Suppressor macrophage treated with lipopolysaccharide for 1 hour (primary cell): ENCODE results near the gene SARDH.

Experiments used
- DNase-seq, 3 donors: peaks; one replicate each; pipeline ENCODE4 v3.0.0-alpha.2; 2020 to 2022

The SARDH gene

DNA sequence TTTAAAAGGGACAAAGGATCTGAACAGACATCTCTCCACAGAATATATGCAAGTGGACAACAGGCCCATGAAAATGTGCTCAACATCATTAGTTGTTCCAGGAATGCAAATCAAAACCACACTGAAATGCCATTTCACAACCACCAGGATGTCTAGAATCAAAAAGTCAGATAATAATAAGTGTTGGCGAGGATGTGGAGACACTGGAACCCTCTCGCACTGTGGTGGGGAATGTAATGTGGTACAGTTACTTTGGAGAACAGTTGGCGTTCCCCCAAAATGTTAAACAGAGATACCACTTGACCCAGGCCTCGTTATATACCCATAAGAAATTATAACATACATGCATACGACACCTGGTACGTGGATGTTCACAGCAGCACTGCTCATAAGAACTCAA, 38.6 kb downstream of the SARDH start:
- DNase-seq, result no peak

DNA sequence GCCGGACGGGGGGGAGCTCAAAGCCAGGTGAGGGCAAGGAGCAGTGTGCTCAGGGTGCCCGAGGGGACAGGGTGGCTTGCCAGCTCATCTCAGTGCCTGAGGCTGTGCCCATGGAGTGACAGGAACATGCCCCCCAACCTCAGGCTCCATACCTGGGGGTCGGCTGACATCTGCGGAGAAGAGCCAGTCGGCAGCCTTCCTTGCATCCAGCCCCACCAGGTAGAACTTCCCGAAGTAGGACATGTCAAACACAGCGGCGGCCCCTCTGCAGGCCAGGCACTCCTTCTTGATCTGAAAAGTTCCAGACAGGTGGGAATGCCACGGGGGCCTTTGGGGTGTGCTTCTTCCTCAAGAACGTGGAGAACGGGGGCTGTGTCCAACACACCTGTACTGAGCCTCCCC, 42.1 kb downstream of the SARDH start:
- no peak for DNase-seq

DNA sequence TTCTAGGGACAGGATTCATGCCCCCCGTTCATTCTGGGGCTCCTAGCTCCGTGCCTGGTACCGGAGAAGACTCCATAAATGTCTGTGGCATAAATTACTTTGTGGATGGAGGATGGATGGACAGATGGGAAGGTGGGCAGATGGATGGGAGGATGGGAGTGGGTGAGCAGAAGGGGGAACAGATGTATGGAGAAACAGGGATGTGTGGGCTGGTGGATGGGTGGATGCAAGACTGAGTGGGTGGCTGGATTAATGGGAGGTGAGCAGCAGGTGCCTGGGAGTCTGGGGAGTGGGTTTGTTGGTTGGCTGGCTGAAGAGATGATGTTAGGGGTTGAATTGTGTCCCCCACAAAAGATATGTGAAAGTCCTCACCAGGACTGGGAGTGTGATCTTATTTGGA, 43.5 kb downstream of the SARDH start:
- DNase-seq, result no peak

DNA sequence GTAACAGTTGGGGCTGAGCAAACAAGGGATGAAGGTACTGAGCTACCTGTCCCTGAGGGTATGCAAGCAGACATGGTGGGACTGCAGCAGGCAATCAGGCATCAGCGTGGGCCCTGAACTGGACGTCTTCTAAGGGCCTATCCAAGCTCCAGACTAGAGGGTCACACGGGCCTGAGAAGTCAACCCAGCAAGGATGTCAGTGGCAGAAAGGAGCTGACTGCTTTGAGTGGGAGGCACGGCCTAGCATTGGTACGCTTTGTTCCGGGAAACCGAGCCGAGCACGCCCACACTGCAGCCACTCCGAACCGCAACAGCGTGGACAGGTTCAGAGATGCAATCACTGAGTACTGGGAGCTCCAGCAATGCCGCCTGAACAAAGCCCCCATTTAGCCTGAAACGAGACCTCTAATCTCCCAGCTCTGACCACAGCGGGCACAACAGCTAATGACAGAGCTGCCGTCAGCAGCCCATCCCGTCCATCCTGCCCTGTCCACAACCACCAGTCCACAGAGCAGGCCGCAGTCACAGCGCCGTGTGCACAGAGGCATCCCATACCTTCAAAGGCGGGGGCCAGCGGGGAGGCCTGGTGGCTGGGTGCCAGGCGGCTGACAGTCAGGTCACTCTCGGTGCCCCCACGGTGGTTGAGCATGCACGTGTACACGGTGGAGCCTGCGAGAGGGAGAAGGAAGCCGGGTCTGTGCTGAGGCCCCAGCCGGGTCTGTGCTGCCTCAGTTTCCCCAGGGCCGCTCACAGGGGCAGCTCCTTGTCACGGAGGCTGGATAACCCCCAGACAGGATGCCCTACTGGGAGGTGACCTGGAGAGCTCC, 44.2 kb downstream of the SARDH start:
- no peak for DNase-seq

DNA sequence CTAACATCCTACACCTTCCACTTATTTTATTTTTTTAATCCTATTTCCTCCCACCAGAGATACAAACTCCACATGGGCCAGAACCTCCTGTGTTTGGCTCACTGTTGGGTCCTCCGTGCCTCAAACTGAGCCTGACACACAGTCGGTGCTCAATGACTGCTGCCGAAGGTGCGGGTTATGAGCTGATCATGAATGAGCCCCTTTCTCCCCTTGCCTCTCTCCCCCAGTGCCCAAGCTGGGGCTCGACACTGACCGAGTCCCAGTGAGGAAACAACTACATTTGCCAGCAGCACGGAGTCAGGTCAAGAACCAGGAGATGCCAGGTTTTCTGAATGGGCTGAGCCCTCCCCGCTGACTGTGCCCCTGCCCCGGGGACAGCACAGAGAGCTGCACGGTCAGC, 45.0 kb downstream of the SARDH start:
- no peak for DNase-seq

DNA sequence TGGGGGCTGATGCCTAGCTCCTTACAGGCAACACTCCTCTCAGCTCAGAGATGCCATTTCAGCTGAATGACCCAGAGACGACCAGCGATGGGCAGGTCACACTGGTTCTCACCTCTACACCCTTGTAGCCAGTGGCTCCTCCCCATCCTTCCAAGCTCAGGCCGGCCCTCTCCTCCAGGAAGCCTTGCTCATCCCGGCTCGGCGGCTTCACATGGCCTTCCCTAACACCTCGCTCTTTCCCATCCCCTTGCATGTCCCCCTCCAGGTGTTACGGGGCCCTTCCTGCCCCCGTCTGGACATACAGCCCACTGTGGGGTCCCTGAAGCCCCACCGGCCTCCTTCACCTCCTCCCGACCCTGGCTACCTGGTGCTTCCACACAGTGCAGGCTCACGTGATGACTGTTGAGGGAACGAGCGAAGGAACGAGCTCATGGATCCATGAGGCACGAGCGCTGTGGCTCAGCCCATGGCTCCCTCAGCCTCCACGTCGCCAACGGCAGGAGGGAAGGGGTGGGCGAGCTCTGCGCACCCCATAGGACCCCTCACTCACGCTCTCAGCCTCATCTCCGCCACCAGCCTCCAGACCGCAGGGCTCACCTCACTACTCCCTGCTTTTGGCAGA, 45.7 kb downstream of the SARDH start:
- DNase-seq, result no peak

DNA sequence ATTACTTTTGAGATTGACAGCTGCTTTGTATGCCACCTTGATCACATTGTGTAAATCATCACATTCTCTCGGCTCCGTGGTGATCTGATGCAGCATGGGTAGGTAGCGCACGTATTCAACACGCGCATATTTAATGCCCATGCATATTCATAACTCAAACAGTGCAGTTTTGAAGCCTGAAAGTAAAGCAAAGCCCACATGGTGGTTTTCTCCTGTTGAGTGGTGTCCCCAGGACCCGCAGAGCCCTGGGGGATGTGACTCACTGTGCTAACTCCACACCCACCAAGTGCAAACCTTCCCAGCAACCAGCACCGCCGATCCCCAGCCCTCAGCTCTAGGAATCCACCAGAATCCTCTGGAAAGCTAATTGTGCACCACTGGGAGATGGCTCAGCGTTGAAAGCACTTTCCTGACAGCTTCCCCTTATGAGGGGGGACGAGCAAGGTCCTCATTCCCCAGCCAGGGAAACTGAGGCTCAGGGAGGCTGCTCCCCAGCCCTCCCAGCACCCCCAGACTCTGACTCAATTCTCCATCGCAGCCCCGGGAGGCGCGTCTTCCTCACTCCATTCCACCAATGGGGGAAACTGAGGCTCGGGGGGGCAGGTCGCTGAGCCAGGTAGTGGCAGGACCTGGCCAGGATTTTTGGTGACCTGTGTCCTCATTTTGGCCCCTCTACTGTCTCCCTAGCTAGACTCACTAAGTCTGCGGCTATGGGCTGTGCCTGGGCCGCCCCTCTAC, 46.4 kb downstream of the SARDH start:
- no peak for DNase-seq

DNA sequence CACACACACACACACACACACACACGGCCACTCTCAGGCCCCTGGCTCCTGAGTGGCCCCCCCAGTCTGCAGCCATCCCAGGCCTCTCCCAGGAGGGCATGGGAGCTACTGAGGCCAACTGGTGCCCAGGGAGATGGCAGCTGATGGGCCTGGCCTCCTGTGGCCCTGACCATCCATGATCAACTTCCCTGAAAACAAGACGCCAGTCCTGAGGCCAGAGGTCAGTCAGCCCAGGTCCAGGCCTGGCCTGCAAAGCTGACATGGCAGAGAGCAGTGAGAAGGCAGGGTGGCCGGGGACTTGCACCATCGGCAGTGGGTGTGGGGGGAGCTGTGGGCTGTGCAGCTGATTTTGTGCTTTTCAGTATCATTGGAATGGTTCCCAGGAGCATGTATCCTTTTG, 47.0 kb downstream of the SARDH start:
- DNase-seq, result no peak

DNA sequence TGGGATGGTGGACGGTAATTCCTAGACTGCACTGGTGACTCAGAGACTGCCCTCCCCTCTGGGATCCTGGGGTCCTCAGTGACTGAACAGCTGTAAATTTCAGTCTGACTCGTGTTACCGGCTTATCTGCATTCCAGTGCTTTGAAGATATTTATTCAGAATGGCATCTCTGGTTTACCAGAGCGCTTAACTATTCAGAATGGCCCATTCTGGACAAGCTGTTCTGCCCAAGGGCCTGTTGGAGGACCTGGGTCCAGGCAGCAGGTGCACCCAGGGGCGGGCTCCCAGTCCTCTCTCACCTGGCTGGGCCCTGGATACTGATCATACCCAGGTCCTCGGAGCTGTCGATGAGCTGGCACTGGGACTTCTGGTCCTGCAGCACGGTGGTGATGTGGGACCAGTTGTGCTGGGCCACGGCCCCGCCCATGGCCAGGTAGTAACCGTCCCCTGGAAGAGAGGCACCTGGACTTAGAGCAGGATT, 48.0 kb downstream of the SARDH start:
- DNase-seq, result no peak

DNA sequence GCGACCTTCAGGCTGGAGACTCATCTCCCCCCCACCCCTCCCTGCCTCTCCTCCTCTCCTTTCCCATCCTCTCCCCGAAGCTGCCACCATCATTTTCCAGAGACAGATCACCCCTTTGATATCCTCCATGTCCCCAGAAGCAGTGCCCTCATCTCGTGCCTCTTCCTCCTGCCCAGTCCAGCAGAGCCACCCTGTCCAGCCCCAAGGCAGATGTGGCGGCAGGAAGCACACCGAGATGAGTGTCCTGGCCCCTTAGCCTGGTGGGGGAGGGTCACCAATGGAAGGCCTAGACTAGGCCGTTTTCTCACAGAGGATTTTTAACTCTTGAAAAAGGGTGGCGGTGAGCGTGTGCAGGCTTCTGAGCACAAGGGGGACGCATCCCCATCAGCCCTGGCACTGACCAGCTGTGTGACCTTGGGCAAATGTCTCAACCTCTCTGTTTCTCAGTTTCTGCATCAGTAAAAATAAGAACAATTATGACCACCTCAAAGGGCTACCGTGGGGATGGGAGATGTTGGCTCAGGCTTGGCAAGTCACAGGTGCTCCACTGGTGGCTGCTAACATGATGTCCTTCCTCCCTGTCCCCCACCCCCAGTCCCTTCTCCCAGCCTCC, 48.9 kb downstream of the SARDH start:
- no peak for DNase-seq

DNA sequence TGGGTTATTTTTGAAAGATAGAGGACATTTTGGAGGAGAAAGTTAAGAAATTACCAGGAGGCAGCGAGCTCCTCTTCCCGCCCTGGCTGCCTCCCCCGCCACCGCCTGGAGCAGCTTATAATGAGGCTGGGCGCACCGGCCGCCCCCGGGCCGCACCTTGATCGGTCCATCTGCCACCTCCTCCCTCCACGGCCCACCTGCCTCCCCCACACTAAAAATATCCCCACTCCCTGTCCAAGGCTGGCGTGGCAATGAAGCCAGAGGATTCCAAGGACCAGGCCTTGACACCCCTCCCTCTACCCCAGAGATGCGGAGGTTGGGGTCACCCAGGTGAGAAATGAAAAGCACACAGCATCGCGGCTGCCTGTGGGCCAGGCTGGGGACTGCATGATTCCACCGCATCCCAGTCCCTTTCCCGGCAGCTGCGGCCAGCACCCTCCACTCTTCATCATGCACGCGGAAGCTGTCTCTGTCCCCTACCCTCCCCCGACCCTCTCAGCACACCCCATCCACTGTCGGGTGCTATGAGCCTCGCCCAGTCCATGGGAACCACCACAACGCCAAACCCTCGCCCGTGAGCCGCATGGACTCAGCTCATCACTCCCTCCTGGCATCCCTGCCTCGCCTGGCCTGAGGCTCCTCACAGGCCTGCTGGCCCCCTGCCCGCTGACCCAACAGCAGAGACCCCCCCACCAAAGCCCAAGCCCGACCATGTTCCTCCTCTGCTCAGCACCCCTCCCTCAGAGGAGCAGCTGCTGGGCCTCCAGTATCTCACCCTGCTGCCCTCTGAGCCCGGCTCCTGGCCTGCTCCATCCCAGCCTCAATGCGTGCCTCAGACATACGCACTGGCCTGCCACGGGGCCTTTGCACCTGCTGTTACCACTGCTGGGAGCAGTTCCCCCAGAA, 50.0 kb downstream of the SARDH start:
- no peak for DNase-seq

DNA sequence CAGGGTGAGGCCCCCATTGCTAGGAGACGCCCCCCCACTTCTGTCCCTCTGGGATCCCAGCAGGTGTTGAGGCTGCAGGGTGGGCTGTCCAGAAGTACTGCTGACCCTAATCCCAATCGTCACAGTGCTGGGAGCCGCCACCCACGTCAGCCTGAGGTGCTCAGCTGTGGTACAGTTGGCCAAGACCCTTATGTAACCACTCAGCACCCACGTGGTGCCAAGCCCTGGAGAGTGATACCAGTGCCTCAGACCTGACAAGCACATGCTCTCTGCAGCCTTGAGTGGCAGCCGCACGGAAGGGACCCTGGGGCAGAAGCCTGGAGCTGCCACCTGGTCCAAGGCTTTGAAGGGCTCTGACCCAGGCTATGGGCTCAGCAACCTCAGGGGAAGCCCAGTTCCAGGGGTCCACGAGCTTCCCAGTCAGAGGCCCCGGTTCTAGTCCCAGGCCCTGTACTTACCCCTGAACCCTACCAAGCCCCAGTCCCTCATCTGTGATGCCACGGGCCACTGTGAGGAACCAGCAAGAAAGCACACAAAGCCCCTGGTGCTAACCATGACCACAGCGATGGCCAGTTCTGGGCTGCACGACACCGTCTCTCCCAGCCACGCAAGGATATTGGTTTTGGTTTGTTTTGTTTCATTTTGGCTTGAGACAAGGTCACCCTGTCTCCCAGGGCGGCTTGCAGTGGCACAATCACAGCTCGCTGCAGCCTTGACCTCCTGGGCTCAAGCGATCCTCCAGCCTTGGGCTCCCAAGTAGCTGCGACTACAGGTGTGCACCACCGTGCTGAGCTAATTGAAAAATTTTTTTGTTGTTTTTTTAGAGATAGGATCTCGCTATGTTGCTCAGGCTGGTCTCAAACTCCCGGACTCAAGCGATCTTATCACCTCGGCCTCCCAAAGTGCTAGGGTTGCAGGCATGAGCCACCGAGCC, 51.2 kb downstream of the SARDH start:
- no peak for DNase-seq

DNA sequence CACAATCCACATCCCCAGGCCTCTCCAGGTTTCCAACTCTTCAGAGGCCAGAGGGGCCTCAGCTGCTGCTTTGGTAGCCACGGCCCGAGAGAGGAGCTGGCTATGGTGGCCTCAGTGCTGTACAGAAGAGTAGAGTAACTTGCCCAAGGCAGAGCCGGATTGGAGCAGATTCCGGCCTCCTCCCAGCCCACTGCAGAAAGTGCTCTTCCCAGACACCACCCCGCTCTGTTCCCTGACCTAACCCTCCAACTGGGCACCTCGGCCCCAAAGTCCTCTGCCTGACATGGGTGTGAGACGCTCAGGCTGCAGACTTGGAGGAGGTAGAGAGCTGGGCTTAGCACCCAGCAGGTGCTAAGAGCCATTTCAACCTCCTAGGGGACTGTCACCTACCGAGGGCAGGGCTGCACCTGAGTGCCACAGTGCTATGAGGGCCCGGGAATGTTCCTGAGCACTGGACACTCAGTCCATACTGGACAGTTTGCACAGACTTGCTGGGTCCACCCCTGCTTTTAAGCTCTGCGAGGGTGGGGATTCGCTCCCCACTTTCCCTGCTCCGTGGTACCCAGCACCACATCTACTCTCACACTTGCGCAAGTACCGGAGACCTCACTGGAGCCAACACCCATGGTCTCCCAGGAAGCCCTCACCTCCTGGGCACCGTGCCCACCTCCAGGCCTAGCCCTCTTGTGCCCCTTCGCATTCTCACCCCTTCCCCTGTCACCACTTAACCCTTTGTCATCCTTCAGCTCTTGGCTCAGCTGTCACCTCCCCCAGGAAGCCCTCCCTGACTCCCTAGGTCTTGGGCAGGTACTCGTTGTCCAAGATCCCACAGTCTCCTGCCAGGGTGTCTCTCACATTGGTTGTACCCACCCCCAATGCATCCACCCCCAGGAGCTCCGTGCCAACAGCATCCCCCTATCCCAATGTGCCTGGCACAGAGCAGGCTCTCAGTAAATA, 52.2 kb downstream of the SARDH start:
- DNase-seq, result no peak

DNA sequence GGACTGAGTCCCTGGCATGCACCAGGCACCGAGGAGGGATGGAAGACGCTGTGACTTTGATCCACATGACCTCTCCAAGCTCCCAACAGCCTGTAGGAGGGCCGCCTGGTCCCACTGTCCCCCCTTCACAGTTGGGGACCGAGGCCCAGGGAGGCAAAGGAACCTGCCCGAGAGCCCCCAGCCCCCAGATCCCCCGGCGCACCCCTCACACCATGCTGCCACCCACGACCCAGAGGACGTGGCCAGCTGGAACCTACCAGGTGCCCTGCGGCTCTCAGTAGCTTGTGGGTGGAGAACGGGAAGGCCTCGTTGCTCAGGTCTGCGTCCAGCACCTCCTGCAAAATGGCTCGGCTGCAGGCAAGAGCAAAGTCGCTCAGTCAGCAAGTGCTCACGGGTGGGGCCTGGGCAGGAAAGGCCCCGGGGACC, 53.2 kb downstream of the SARDH start:
- DNase-seq, result no peak

DNA sequence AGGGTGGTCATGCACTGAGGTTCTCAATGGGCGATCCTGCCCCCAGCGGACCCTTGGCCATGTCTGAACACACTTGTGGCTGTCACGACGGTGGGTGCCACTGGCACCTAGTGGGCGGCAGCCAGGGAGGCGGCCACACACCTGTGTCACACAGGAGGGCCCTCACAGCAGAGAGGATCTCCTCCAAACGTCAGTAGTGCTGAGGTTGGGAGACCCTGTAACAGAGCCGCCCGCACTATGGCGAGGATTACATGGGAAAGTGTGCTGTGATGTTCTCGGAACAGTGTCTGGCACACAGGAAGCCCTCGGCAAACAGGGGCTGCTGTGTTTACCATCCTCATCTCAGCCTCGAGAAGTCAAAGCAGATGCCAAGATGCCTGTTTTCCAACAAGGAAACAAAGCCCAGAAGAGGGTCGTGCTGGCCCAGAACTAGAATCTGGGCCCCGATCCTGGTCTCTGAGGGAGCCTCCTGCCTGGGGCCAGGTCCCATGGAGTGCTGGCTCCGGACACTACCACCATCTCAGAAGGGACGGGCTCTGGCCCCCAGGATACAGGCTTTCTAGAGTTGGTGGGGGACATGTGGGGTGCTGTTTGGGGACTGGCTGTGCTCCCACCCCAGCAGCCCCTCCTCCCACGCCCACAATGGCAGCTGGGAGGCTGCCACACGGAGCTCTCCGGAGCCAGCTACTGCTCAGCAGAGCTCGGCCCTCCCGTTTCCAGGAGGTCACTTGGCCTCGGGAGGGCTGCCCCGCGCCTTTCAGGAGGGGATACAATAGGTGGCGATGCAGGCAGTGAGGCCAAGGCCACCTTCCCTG, 53.8 kb downstream of the SARDH start:
- DNase-seq, result no peak

DNA sequence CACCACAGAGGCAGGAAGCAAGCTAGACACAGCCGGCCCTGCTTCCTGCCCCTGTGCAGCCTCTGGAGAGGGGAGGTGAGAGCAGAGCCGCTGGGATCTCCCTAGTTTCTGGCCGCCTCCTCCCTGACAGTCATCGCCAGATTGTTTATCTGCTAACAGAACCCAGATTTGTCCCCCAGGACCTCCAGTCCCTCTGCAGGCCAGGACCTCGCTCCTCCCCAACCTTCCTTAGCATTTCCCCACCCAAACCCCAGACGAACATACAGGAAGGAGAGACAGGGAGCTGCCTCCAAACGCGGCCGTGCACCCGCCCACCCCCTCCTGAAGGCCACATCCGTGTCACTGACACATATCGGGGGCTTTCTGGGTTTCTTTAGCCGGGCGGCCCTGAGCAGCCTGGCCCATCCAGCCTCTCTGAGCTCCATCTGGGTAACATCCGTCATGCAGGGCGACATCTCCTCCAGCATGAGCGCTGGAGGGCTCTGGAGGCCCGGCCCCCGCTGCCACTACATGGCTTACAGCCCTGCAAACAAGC, 54.5 kb downstream of the SARDH start:
- DNase-seq, result no peak

DNA sequence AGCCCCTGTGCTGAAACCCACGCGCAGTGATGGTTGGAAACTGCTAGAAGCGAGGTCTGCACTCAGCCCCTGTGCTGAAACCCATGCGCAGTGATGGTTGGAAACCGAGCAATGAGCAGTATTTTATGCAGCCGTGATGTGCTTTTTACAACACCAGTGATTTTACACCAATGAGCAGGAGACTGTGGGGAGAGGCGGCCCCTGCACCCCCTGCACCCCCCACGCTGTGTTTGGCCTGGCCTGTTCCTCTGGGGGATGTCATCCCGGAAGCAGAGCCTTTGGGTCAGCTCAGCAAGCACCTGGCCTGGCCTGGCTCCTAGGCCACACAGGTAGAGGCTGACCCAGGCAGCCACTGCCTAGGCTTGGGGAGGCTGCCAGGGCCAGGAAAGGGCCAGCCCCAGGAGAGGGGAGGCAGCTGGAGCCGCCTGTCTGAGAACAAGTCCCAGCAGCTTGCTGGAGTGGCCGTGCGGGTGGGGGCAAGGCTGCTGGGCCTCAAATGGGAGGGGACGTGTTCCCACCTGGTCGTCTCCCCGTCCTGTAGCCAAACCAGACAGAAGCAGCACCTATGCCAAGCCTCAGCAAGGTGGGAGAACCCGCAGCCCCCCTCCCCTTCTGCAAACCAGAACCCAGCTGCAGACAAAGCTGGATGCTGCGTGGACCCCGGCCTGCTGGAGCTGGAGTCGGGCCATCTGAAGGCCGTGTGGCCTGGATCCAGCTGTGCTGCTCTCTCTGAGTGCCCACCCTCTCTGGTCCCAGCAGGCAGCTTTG, 55.1 kb downstream of the SARDH start:
- DNase-seq, result no peak
